ENCODE data around the gene ZDHHC3.

DNA sequence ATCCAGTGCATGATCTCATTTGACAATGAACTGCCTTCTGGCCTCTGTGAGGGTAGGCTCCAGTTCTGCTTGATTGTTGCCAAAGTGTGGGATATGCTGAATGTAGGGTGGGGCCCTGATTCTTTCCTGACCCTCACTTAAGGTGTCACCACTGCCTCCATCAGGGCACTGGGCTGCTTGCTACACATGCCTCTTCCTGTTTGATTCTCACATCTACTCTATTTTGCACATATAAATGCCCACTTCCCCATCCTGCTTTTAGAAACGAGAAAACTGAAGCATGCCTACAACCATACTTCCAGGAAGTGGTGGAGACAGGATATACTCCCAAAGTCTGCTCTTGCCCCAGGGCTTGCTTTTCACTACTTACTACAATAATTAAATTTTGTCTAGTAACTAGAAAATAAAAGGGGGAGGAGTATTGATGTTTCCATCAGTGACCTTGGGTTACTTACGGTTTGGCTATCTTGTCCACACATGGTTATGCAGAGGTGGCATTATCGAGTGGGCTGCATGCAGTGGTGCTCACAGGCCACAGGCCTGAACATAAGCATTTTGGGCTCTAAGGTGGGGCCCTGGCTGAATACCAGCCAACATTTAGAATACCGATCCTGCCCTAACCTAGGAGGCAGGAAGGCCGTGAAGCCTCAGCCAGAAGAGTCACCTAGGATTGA, 6.7 kb downstream of the ZDHHC3 start:
- no peak for TF ChIP-seq POLR2A (IDR thresholded peaks at IDR 0.05)
- TF ChIP-seq, protein P1, sequence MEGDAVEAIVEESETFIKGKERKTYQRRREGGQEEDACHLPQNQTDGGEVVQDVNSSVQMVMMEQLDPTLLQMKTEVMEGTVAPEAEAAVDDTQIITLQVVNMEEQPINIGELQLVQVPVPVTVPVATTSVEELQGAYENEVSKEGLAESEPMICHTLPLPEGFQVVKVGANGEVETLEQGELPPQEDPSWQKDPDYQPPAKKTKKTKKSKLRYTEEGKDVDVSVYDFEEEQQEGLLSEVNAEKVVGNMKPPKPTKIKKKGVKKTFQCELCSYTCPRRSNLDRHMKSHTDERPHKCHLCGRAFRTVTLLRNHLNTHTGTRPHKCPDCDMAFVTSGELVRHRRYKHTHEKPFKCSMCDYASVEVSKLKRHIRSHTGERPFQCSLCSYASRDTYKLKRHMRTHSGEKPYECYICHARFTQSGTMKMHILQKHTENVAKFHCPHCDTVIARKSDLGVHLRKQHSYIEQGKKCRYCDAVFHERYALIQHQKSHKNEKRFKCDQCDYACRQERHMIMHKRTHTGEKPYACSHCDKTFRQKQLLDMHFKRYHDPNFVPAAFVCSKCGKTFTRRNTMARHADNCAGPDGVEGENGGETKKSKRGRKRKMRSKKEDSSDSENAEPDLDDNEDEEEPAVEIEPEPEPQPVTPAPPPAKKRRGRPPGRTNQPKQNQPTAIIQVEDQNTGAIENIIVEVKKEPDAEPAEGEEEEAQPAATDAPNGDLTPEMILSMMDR (IDR thresholded peaks at IDR 0.05), result no peak
